Measurements from ENCODE around the gene VPS13D.

The VPS13D gene

DNA sequence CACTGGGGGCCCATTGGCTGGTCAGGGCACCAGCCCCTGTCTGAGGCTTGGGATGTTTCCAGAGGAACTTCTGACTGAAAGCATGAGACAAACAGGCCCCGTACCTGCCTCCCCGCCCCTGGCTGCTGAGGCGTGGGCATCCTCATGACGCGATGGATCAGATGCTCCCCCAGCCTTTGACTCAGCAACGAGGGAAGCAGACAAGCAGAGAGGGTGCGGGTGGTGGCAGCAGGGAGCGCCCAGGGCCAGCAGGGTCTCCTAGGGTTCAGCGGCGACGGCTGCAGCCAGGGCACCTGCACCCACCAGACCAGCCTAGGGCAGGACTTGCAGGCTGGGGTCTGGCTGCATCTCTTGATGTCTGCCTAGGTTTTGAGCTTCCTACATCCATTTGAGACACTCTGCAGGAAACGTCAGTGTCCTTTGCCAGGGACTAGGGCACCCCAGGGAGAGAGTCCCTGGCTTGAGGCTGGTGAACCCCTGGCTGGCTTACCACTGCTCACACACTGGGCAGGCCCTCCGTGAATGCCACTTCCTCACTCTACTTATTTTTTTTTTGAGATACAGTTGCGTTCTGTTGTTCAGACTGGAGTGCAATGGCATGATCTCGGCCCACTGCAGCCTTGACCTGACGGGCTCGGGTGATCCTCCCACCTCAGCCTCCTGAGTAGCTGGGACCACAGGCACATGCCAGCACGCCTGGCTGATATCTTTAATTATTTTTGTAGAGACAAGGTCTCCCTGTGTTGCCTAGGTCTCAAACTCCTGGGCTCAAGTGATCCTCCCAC is 324.9 kb downstream of the VPS13D start:
- no peak for DNase-seq (ENCODE audit: low spot score)

DNA sequence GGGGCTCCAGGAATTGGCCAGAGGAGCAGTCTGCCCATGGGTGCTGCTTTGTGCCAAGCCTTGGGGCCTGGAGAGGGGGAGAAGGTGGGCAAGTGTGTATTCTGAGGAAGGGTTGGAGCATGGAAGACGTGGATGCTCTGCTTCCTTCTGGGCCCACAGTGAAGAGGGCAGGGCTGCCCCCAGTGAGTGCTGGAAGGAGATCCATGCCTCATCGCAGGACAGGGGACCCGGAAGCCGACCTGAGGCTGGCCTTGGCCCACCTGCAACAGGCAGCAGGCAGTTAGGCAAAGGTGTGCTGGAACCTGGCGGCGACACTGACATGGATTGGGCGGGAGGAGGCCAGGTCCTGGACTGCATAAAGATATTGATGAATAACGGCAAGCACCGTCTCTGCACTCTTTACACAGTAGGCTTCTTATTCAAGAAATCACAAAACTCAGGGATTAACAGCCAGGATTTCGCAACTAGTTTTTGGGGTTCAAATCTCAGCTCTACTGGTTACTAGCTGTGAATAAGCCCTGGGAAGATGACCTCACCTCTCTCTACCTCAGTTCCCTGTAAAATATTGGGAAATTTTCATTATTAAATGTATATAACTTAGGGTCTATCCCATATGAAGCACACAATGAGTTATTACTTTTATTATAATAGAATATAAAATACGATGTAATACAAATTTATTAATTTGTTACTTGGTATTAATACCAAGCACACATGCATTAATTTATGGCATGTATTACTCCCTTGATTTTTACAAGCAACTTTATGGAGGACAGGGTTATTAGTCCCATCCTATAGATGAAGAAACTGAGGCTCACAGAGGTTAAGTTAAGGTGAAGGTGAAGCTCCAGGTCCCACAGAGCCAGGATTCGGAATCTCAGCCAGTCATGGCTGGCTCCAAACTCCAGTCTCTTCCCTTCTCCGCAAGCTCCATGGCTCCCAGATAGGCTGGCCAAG is 325.9 kb downstream of the VPS13D start:
- no peak for DNase-seq (ENCODE audit: low spot score)

DNA sequence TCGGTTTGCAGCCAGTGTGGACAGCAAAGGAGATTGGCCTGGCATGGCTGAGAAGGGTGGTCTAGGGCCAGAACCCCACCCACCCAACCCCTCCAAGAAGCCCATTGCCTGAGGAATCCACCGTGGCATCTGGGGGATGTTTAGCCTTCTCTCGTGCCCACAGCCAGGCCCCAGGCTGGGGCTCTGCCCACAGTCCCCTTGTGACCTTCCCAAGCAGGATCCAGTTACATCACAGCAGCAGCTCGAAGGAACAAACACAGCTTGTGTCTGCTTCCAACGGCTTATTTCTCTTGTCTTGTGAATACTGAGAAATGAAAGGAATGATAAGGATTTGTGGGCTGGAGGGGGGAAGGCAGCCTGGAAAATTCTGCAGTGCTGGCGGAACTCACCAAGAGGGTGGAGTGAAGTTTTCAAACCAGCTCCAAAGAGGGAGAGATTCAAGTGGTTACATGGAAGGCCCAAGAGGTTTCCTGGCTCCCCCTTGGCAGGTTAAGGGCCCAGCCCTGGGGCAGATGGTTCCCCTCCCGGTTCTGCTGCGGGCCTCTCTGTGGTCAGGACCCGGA is 326.6 kb downstream of the VPS13D start:
- DNase-seq (ENCODE audit: low spot score): peak; percentile 57

DNA sequence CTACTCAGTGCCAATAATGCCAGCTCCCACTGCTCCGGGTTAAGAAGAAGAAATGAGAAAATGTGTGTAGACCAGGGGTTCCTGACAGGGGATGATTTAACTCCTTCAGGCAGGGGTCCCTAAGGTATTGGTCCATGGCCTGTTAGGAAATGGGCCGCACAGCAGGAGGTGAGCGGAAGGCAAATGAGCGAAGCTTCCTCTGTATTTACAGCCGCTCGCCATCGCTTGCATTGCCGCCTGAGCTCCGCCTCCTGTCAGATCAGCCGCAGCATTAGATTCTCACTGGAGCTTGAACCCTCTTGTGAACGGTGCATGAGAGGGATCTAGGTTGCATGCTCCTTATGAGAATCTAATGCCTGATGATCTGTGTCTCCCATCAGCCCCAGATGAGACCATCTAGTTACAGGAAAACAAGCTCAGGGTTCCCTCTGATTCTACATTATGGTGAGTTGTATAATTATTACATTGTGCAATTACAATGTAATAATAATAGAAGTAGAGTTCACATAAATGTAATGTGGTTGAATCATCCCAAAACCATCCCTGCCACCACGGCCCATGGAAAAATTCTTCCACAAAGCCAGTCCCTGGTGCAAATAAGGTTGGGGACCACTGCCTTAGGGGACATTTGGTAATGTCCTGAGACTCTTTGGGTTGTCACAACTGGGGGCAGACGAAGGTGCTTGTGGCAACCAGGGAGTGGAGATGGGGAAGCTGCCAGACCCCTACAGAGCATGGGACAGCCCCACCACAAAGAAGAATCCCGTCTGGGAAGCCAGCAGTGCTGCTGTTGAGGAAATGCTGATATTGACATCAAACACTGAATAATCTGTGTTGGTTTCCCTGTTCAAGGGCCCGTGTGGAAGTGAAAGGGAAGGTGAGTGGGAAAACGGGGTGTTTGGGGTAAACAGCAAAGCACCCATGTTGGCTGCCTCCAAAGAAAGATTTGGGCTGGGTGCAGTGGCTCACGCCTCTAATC is 327.4 kb downstream of the VPS13D start:
- no peak for DNase-seq (ENCODE audit: low spot score)

DNA sequence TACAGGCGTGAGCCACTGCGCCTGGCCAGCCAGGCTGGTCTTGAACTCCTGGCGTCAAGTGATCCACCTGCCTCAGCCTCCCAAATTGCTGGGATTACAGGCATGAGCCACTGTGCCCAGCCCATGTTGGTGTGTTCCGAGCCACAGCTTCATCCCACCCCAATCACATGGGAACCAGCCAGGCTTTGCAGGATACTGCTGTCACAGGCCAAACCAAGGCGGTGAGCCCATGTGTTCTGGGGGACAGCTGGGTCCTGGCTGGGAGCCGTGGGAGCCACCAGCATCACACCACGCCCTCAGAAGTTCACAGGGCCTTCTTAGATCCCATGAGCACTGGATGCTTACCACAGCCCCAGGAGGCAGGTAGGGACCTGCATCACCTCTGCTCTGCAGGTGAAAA is 331.3 kb downstream of the VPS13D start:
- no peak for DNase-seq (ENCODE audit: low spot score)

Measured in globus pallidus (tissue), 1 donor.